ENCODE measurements around the gene AGK.
"Not testable (repeated sequence)": the region's sequence is repeated elsewhere in the genome, so short reads cannot be mapped to it uniquely, and the experiment has no call there.

Gene AGK

DNA sequence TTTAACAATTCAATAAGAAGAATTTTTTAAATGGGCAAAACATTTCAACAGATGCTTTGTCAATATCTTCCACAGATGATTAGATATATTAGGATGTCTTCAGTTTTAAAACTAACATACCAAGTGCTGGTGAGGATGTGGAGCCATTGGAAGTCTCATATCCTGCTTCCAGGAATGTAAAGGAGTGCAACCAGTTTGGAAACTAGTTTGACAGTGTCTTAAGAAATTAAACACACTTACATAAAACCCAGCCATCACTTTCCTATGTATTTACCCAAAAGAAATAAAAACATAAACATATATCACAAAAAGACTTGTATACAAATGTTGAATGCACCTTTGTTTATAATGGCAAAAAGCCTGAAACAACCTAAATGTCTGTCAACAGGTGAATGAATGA lies 13.3 kb upstream of the AGK start:
- H3K4me3 Mint-ChIP-seq, result no peak overlapping the region
- no peaks in the 10 kb centered on the region for H3K9me3 Mint-ChIP-seq
- no peak for ATAC-seq
- no peaks in the 10 kb centered on the region for H3K4me1 Mint-ChIP-seq
- peaks cover 32% of the 10 kb centered on the region for H3K27me3 Mint-ChIP-seq
- H3K27ac Mint-ChIP-seq, result no peak overlapping the region
- no peaks in the 10 kb centered on the region for H3K36me3 Mint-ChIP-seq

DNA sequence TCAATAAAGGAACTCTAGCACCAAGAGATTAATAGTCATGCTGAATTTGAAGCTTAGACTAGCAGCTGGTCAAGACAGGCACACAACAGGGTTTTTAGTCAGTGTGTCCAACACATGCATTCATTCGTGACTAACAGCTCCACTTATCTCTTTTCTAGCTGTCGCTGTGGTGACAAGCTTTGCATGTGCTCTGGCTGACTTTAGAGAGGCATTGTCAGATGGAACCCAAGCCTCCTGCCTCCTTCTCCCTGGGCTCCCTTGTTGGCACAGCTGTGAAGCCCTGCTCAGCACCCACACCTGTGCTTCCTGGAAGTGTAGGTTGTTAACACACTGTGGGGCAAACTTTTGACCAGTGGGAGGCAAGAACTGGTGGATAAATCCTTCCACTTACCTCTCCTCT lies 9.8 kb upstream of the AGK start:
- H3K27ac Mint-ChIP-seq, result no peak overlapping the region
- peaks cover 3% of the 10 kb centered on the region for H3K9me3 Mint-ChIP-seq
- peaks cover 20% of the 10 kb centered on the region for H3K27me3 Mint-ChIP-seq
- H3K36me3 Mint-ChIP-seq, result no peaks in the 10 kb centered on the region
- ATAC-seq, result no peak
- no peak overlapping the region for H3K4me3 Mint-ChIP-seq
- H3K4me1 Mint-ChIP-seq, result no peaks in the 10 kb centered on the region

DNA sequence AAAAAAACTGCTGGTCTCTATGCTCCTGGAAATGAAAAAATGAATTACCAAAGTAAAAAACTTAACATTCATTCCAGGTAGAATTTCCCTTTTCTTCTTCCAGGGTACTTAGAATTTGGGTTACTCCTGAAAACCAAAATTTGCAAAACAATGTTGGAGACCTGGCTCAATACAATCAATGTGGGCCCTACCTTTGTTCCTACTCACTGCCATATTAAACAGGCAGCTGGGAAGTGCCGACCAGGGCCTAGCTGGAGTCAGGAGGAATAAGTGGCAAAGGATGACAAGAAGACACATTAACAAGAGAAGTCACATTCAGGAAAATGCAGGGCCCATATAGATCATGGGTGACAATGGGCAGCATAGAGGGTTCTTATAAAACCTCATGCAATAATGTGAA lies 6.4 kb upstream of the AGK start:
- no peak for ATAC-seq
- Mint-ChIP-seq H3K4me3 (no peak overlapping the region), H3K36me3 (no peaks in the 10 kb centered on the region), H3K27me3 (no peaks in the 10 kb centered on the region), H3K27ac (no peak overlapping the region), H3K4me1 (no peaks in the 10 kb centered on the region), H3K9me3 (peaks cover 3% of the 10 kb centered on the region)

DNA sequence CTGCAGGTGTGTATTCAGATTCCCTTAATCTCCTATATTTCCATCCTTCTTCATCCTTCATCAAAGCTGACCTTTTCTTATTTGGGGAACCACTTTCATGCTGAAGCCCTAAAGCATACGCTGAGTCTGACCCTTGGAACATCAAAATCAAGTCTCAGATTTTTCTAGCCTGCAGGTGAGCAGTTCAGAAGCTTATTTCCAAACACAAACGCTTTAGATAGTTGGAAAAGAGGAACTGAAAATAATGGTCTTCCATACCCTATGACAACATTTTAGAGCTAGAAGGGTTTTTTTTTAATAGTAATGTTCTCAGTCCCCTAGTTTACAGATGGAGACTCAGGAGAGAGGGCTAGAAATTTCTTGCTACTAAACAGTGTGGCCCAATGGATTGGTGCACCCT lies 1.6 kb upstream of the AGK start:
- H3K27ac Mint-ChIP-seq, result no peak overlapping the region
- no peak overlapping the region for H3K4me3 Mint-ChIP-seq
- H3K9me3 Mint-ChIP-seq, result no peaks in the 10 kb centered on the region

DNA sequence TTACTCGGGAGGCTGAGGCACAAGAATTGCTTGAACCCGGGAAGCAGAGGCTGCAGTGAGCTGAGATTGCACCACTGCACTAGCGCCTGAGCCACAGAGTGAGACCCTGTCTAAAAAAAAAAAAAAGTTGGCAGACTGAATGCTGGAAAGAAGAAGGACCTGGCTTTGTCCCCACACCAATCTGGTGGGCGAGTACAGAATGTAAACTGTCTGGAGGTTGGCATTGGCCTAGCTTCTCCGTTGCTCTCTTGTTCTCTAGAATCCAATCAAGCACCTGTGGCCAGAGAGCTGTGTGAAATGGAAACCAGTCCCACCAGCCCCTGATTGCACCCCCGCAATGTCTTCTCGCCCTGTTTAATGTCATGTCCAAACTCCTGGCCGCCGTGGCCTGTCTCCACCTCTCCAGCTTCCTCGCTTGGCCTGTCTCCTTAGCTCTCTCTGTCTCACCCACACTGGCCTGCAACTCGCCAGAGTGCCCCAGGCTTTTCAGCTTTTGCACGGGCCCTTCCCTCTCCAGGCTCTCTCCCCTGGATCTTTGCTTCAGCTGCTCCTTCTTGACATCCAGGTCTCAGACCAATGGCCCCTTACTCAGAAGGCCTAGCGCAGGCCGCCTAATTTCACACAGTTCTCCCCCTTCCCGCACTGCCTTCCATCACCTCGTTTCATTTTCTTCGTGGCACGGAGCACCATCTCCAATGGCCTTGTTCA lies 670 bp upstream of the AGK start:
- peak overlapping the region; percentile 91 for H3K27ac Mint-ChIP-seq
- ATAC-seq, result no peak
- no peaks in the 10 kb centered on the region for H3K9me3 Mint-ChIP-seq
- H3K36me3 Mint-ChIP-seq, result peaks cover 13% of the 10 kb centered on the region
- peaks cover 33% of the 10 kb centered on the region for H3K4me1 Mint-ChIP-seq
- no peaks in the 10 kb centered on the region for H3K27me3 Mint-ChIP-seq
- peak overlapping the region; percentile 89 for H3K4me3 Mint-ChIP-seq

More for the DNA sequence above, 1.6 kb upstream of the AGK start:
- Mint-ChIP-seq H3K4me1 (peaks cover 33% of the 10 kb centered on the region), H3K36me3 (peaks cover 7% of the 10 kb centered on the region), H3K27me3 (no peaks in the 10 kb centered on the region)
- ATAC-seq, result no peak

DNA sequence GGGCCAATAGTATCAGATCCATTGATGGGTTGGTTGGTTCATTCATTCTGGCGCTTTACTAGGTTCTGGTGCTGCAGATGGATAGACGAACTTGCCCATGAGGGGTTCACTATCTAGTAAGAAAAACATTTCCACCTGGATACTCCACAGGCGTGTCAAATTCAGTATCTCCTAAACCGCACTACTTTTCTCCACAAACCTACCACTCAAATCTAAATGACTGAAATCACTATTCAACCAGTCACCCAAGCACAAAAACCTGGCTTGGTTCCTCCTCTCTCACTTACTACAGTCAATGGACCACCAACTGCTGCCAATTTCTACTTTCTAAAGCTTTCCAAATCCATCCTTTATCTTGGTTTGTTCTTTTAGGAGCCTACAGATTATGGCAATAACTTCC lies 572 bp downstream of the AGK start:
- H3K9me3 Mint-ChIP-seq, result no peaks in the 10 kb centered on the region
- H3K36me3 Mint-ChIP-seq, result peaks cover 25% of the 10 kb centered on the region
- peak overlapping the region; percentile 91 for H3K27ac Mint-ChIP-seq
- no peaks in the 10 kb centered on the region for H3K27me3 Mint-ChIP-seq
- H3K4me1 Mint-ChIP-seq, result peaks cover 33% of the 10 kb centered on the region
- H3K4me3 Mint-ChIP-seq, result peak overlapping the region; percentile 89
- peak; percentile 45 for ATAC-seq

DNA sequence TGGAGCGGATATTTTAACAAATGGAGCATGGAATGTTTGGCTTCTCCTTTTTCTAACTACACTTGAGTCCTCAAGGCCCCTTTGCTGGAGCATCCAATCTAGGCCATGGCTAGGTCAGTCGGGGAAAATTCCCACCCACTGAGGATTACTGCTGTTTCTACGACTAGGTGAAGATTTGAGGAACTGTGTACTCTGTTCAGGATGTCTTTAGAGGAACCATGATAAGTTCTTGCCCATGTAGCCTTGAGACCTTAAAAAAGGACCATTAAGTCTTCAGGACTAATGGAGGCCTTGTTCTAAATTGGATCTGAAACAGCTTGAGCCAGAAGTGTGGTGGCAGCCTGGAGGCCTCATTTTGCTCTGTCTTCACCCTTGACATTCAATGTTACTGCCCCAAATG lies 6.2 kb downstream of the AGK start:
- peak; percentile 75 for ATAC-seq
- Mint-ChIP-seq H3K36me3 (peaks cover 79% of the 10 kb centered on the region), H3K9me3 (peaks cover 9% of the 10 kb centered on the region), H3K4me3 (no peak overlapping the region), H3K27ac (peak overlapping the region; percentile 45), H3K27me3 (no peaks in the 10 kb centered on the region), H3K4me1 (peaks cover 43% of the 10 kb centered on the region)

DNA sequence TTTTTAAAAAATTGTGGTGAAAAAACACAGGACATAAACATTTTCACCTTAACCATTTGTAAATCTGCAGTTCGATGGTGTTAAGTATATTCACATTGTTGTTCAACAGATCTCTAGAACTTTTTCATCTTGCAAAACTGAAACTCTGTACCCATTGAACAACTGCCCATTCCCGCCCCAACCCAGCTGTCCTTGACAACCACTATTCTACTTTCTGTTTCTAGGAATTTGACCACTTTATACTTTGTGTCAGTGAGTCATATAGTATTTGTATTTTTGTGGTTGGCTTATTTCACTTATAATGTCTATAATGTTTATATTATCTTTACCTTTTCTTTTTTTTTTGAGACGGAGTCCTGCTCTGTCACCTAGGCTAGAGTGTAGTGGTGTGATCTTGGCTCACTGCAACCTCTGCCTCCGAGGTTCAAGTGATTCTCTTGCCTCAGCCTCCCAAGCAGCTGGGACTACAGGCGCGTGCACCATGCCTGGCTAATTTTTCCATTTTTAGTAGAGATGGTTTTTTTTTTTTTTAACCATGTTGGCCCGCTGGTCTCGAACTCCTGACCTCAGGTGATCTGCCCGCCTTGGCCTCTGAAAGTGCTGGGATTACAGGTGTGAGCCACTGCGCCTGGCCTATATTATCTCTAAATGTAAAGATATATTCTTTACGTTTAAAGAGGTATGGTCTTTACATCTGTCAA lies 6.8 kb downstream of the AGK start:
- not testable (repeated sequence) for H3K4me3 Mint-ChIP-seq, H3K27me3 Mint-ChIP-seq, ATAC-seq, H3K9me3 Mint-ChIP-seq
- H3K27ac Mint-ChIP-seq, result peak overlapping the region; percentile 45
- H3K4me1 Mint-ChIP-seq, result peaks cover 36% of the 10 kb centered on the region
- H3K36me3 Mint-ChIP-seq, result peaks cover 85% of the 10 kb centered on the region

DNA sequence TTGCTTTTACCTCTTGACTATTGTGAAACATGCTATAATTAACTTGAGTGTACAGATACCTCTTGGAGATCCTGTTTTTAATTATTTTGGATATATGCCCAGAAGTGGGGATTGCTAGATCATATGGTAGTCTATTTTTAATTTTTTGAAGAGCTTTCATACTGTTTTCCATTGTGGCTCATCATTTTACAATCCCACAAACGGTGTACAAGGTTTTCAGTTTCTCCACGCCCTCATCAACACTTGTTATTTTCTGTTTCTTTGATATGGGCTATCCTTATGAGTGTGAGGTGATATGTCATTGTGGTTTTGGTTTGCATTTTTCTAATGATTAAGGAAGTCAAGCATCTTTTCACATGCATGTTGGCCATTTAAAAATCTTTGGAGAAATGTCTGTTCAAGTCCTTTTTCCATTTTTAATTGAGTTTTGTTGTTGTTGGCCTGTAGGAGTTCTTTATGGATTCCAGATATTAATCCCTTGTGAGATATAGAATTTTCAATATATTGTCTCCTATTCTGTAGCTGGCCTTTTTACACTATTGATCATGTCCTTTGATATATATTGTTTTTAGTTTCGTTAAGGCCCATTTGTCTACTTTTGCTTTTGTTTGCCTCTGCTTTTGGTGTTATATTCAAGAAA lies 7.5 kb downstream of the AGK start:
- Mint-ChIP-seq H3K4me3 (no peak overlapping the region), H3K27ac (peak overlapping the region; percentile 45), H3K27me3 (no peaks in the 10 kb centered on the region), H3K4me1 (peaks cover 29% of the 10 kb centered on the region), H3K9me3 (peaks cover 13% of the 10 kb centered on the region), H3K36me3 (peaks cover 85% of the 10 kb centered on the region)
- no peak for ATAC-seq

DNA sequence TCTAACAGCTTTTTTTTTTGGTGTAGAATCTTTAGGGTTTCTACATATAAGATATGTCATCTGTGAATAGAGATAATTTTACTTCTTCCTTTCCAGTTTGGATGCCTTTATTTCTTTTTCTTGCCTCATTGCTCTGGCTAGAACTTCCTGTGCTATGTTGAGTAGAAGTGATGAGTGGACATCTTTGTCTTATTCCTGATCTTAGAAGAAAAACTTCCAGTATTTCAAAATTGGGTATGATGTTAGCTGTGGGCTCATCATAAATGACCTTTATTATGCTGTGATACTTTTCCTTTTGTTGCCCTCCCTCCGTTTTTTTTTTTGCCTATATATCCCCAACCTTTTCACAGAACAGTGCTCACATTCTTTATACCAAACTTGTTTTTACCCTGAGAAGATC lies 8.8 kb downstream of the AGK start:
- Mint-ChIP-seq H3K27me3 (no peaks in the 10 kb centered on the region), H3K9me3 (peaks cover 22% of the 10 kb centered on the region), H3K27ac (no peak overlapping the region), H3K4me1 (peaks cover 34% of the 10 kb centered on the region), H3K4me3 (no peak overlapping the region), H3K36me3 (peaks cover 96% of the 10 kb centered on the region)
- ATAC-seq, result no peak

DNA sequence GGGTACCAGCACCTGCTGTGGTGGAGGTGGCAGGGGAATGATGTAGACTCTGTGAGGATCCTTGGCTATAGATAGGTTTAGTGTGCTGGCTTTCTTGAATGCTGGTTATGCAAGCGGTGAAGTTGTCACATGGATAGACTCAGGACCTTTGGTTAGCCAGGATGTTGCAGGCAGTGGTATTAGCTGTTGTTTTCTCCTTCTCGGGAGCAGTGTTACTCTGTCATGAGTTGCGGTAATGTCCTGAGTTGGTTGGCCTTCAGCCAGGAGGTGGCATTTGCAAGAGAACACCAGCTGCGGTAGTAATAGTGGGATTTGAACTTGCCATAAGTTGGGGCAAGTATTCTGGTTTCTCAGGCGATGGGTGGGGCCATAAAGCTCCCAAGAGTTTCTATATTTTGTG lies 10.8 kb downstream of the AGK start:
- H3K4me3 Mint-ChIP-seq, result no peak overlapping the region
- ATAC-seq, result no peak
- peaks cover 22% of the 10 kb centered on the region for H3K9me3 Mint-ChIP-seq
- no peaks in the 10 kb centered on the region for H3K27me3 Mint-ChIP-seq
- peaks cover 98% of the 10 kb centered on the region for H3K36me3 Mint-ChIP-seq
- peak overlapping the region; percentile 22 for H3K27ac Mint-ChIP-seq
- H3K4me1 Mint-ChIP-seq, result peaks cover 34% of the 10 kb centered on the region

DNA sequence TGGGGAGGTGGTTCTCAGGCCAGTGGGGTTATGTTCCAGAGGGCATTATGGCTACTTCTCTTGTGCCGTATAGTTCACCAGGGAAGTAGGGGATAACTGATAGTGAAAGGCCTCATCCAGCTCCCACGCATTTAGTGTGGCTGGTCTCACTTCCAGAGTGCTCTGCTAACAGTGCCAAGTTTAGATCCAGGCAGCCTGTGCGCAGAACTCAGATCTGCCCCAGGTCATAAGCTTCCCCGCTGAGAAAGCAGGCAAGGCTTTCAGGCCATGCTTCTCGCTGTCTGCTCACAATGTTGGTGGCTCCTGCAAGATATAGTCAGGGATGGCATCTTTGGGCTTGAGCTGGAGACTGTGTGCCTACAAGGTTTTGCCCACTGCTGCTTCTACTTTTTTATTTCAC lies 11.3 kb downstream of the AGK start:
- Mint-ChIP-seq H3K4me1 (peaks cover 32% of the 10 kb centered on the region), H3K36me3 (peaks cover 98% of the 10 kb centered on the region), H3K9me3 (peaks cover 22% of the 10 kb centered on the region), H3K4me3 (no peak overlapping the region), H3K27me3 (no peaks in the 10 kb centered on the region), H3K27ac (no peak overlapping the region)
- no peak for ATAC-seq

DNA sequence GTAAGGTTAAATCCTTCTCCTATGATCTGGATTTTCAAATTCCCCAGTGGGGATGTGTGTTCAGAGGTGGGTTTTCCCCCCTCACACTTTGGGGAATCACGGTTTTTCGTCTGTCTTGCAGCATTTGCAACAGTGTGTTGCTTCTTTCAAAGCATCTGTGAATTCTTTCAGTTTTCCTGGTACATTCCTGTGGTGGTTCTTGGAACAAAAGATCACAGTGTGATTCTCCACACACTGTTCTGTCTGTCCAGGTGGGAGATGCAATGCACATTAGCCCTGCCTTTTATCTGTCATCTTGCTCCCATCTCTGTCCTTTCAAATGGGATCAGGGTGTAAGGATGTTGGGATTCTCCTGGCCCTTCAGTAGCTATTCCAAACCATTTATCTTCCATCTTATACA lies 11.8 kb downstream of the AGK start:
- ATAC-seq, result no peak
- Mint-ChIP-seq H3K4me1 (peaks cover 27% of the 10 kb centered on the region), H3K27ac (no peak overlapping the region), H3K27me3 (no peaks in the 10 kb centered on the region), H3K9me3 (peaks cover 22% of the 10 kb centered on the region), H3K4me3 (no peak overlapping the region), H3K36me3 (peaks cover 98% of the 10 kb centered on the region)

DNA sequence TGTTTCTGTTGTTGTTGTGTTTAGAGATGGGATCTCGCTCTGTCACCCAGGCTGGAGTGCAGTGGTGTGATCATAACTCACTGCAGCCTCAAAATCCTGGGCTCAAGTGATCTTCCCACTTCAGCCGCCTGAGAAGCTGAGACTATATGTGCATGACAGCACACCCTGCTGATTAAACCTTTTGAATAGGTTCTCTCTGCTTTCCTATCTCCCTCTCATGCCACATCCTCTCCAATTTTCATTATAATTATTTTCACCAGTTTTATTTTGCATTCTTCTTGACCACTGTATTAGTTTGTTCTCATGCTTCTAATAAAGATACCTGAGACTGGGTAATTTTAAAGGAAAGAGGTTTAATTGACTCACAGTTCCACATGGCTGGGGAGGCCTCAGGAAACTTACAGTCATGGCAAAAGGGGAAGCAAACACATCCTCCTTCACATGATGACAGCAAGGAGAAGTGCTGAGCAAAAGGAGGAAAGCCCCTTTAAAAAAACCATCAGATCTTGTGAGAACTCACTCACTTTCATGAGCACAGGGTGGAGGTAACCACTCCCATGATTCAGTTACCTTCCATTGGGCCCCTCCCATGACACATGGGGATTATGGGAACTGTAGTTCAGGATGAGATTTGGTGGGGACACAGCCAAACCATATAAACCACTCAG lies 12.9 kb downstream of the AGK start:
- peaks cover 93% of the 10 kb centered on the region for H3K36me3 Mint-ChIP-seq
- H3K27ac Mint-ChIP-seq, result peak overlapping the region; percentile 63
- H3K9me3 Mint-ChIP-seq, result peaks cover 22% of the 10 kb centered on the region
- no peaks in the 10 kb centered on the region for H3K27me3 Mint-ChIP-seq
- H3K4me1 Mint-ChIP-seq, result peaks cover 24% of the 10 kb centered on the region
- peak; percentile 72 for ATAC-seq
- no peak overlapping the region for H3K4me3 Mint-ChIP-seq

DNA sequence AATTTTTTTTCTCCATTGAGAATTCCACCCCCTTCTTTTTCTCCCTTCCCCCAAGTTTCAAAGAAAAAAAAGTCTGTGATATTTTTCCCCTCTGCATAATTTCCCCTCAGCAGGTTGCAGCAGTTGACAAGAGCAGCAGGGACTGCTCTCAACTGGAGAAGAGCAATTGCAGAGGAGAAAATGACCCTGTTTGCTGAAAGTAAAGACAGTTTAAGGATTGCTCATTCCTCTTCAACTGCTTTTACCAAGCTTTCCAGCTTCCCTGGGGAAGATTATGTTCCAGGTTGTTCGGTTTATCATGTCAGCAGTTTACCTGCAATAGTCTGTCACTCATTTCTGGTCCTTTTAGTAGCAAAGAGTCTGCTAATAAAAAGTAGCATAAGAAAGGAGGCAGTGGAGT lies 16.2 kb downstream of the AGK start:
- peaks cover 77% of the 10 kb centered on the region for H3K36me3 Mint-ChIP-seq
- H3K4me1 Mint-ChIP-seq, result peaks cover 15% of the 10 kb centered on the region
- peak overlapping the region; percentile 7 for H3K27ac Mint-ChIP-seq
- ATAC-seq, result no peak
- peaks cover 13% of the 10 kb centered on the region for H3K9me3 Mint-ChIP-seq
- no peaks in the 10 kb centered on the region for H3K27me3 Mint-ChIP-seq
- no peak overlapping the region for H3K4me3 Mint-ChIP-seq
